ENCODE results near the gene PRKG1. TPM values are rescaled to one million over a fixed set of nuclear protein-coding genes. Genes with fewer than 3 reads are reported as not detected.

PRKG1 gene
- polyA plus RNA-seq, 1 donor (not counting 4 experiments of a cell fraction or from before 2014, with no cell fraction given), result 0.24 TPM

DNA sequence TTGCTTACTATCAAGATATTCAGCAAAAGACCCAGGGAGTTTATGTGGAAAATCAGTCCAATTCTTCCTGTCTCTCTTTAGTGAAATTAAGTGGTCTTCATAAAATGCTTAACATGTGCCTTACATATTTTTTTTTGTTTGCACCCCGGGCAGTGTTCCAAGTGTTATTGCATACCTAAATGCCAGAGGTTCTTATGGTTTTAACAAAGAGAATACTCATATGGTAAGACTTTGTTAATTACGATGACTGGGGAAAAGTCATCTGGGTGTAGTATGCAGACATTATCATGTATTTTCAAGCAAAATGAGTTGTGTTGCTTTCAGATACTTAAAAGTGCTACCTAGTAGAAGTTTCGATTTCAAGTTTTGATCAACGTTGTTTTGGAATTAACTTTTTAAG, 82.6 kb downstream of the PRKG1 start:
- Histone ChIP-seq H3K36me3 (ENCODE audit: control insufficient read depth in 2 of 2, extremely low read depth in 1 of 2, insufficient read depth in 2 of 2, low read length in 2 of 2) (no peaks in the 10 kb centered on the region), H3K9me3 (ENCODE audit: control insufficient read depth, low read depth, low read length) (no peaks in the 10 kb centered on the region), H4K20me1 (ENCODE audit: control insufficient read depth, extremely low read depth, insufficient read depth, low read length) (no peaks in the 10 kb centered on the region), H3K4me1 (ENCODE audit: control insufficient read depth, extremely low read depth, insufficient read depth, low read length) (no peaks in the 10 kb centered on the region), H2AFZ (ENCODE audit: control insufficient read depth, low read length) (no peak overlapping the region), H3K27me3 (ENCODE audit: control insufficient read depth, extremely low read depth, insufficient read depth, low read length) (no peaks in the 10 kb centered on the region), H3K4me3 (ENCODE audit: control insufficient read depth in 2 of 3, extremely low read depth in 1 of 3, insufficient read depth in 2 of 3, low read depth in 1 of 3, low read length in 3 of 3) (no peak overlapping the region), H3K79me2 (ENCODE audit: control insufficient read depth, insufficient read depth, low read length) (no peaks in the 10 kb centered on the region), H3K9ac (ENCODE audit: control insufficient read depth, extremely low read depth, insufficient read depth, low read length) (no peak overlapping the region), H3K9me1 (ENCODE audit: control insufficient read depth, extremely low read depth, insufficient read depth, low read length) (peaks cover 2% of the 10 kb centered on the region), H3K27ac (ENCODE audit: control insufficient read depth, insufficient read depth, low read length) (no peak overlapping the region), H3K4me2 (ENCODE audit: control insufficient read depth, extremely low read depth, insufficient read depth, low read depth, low read length) (no peak overlapping the region)
- no peak for TF ChIP-seq EZH2 (IDR thresholded peaks at IDR 0.05; ENCODE audit: low read length)
- TF ChIP-seq, protein P1, sequence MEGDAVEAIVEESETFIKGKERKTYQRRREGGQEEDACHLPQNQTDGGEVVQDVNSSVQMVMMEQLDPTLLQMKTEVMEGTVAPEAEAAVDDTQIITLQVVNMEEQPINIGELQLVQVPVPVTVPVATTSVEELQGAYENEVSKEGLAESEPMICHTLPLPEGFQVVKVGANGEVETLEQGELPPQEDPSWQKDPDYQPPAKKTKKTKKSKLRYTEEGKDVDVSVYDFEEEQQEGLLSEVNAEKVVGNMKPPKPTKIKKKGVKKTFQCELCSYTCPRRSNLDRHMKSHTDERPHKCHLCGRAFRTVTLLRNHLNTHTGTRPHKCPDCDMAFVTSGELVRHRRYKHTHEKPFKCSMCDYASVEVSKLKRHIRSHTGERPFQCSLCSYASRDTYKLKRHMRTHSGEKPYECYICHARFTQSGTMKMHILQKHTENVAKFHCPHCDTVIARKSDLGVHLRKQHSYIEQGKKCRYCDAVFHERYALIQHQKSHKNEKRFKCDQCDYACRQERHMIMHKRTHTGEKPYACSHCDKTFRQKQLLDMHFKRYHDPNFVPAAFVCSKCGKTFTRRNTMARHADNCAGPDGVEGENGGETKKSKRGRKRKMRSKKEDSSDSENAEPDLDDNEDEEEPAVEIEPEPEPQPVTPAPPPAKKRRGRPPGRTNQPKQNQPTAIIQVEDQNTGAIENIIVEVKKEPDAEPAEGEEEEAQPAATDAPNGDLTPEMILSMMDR (optimal IDR thresholded peaks at IDR 0.05 in 1 of 3, IDR thresholded peaks at IDR 0.05 in 1 of 3, conservative IDR thresholded peaks at IDR 0.05 in 1 of 3; ENCODE audit: extremely low read depth in 1 of 3, insufficient read depth in 2 of 3, low read length in 3 of 3), result no peak
- DNase-seq (ENCODE audit: low read depth, low spot score) (no peak), FAIRE-seq (no peak)
- dilution Hi-C loops (cut with MboI; ENCODE audit: extremely low pct_ligation_motif_present, low sequenced_read_pairs), result no loop called here

DNA sequence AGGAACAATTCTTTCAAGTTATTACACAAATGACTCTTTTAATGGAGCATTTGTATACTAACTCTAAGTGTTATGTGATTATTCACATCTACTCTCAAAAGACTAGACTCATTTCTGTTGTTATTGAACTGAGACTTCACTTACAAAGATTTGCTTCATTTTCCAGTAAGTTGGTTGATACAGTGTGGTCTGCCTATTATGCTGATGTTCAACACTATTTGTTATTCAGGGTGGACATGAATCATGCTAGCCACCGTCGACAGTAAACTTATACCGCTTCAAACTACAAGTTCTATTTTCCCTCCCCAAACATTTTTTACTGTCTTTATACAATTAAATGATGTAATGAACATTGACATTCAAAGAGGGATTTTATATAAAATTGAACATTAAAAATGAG, 84.5 kb downstream of the PRKG1 start:
- H3K4me3 ChIP-seq (ENCODE audit: control insufficient read depth in 2 of 3, extremely low read depth in 1 of 3, insufficient read depth in 2 of 3, low read depth in 1 of 3, low read length in 3 of 3), result no peak overlapping the region
- H3K4me2 ChIP-seq (ENCODE audit: control insufficient read depth, extremely low read depth, insufficient read depth, low read depth, low read length), result no peak overlapping the region
- no peaks in the 10 kb centered on the region for H3K9me1 ChIP-seq (ENCODE audit: control insufficient read depth, extremely low read depth, insufficient read depth, low read length)
- H4K20me1 ChIP-seq (ENCODE audit: control insufficient read depth, extremely low read depth, insufficient read depth, low read length), result no peaks in the 10 kb centered on the region
- no peak for TF ChIP-seq EZH2 (IDR thresholded peaks at IDR 0.05; ENCODE audit: low read length)
- TF ChIP-seq, protein P1 (optimal IDR thresholded peaks at IDR 0.05 in 1 of 3, IDR thresholded peaks at IDR 0.05 in 1 of 3, conservative IDR thresholded peaks at IDR 0.05 in 1 of 3; ENCODE audit: extremely low read depth in 1 of 3, insufficient read depth in 2 of 3, low read length in 3 of 3), result no peak
- no peak overlapping the region for H2AFZ ChIP-seq (ENCODE audit: control insufficient read depth, low read length)
- H3K9me3 ChIP-seq (ENCODE audit: control insufficient read depth, low read depth, low read length), result no peaks in the 10 kb centered on the region
- no peaks in the 10 kb centered on the region for H3K27me3 ChIP-seq (ENCODE audit: control insufficient read depth, extremely low read depth, insufficient read depth, low read length)
- FAIRE-seq (no peak), DNase-seq (ENCODE audit: low read depth, low spot score) (no peak)
- no peak overlapping the region for H3K27ac ChIP-seq (ENCODE audit: control insufficient read depth, insufficient read depth, low read length)
- dilution Hi-C loops (cut with MboI; ENCODE audit: extremely low pct_ligation_motif_present, low sequenced_read_pairs), result no loop called here
- no peaks in the 10 kb centered on the region for H3K79me2 ChIP-seq (ENCODE audit: control insufficient read depth, insufficient read depth, low read length)
- H3K9ac ChIP-seq (ENCODE audit: control insufficient read depth, extremely low read depth, insufficient read depth, low read length), result no peak overlapping the region
- no peaks in the 10 kb centered on the region for H3K4me1 ChIP-seq (ENCODE audit: control insufficient read depth, extremely low read depth, insufficient read depth, low read length)
- H3K36me3 ChIP-seq (ENCODE audit: control insufficient read depth in 2 of 2, extremely low read depth in 1 of 2, insufficient read depth in 2 of 2, low read length in 2 of 2), result no peaks in the 10 kb centered on the region

Measured in keratinocyte (primary cell).